Measurements from ENCODE around the gene BCAR3. TPM values are rescaled to one million over a fixed set of nuclear protein-coding genes. Genes with fewer than 3 reads are reported as not detected.

The BCAR3 gene
- total RNA-seq, 3 donors from 2014 or later (not counting 1 experiment from before 2014, with no cell fraction given): 0.52 to 6.5 (median 2.4) TPM

DNA sequence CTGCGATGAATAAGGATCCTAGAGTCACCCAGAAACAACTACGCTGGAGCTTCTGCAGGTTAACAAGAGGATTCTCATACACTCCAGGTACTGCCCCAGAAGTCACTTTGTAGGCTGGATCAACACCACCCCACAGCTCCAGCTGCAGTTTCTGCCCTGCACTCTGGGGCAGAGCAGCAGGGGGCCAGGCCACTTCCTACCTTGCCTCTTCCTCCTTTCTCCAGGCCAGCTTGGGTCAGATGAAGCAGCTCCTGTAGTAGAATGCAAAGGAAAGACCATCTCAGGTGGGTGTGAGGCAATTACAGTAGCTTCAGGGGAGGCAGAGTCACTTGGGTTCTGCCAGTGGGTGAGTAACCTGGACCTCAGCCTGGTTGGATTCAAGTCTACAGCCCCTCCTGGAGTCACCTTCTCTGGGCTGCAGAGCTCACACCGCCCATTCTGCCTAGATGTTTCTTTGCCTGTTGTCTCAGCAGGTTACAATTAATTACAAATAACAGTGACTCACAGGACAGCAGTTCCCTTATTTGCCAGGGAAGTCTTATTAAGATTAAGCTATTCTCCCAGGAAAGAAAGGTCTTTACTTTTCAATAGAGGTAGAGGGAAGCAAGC lies 24.4 kb upstream of the BCAR3 start:
- Histone ChIP-seq H3K27me3 (ENCODE audit: control insufficient read depth, insufficient read depth, low read length) (no peaks in the 10 kb centered on the region), H3K36me3 (ENCODE audit: control insufficient read depth, insufficient read depth, low read length) (no peaks in the 10 kb centered on the region), H3K27ac (ENCODE audit: low read length) (no peak overlapping the region), H3K4me1 (ENCODE audit: control insufficient read depth, insufficient read depth, low read length) (peaks cover 29% of the 10 kb centered on the region), H3K4me3 (ENCODE audit: low read length) (no peak overlapping the region), H3K9me3 (ENCODE audit: control insufficient read depth, insufficient read depth, low read length) (no peaks in the 10 kb centered on the region)
- Mint-ChIP-seq H3K27me3 (ENCODE audit: low read depth in 2 of 2) (peaks cover 0 to 5% of the 10 kb centered on the region in 2 donors), H3K4me3 (no peak overlapping the region), H3K27ac (no peak overlapping the region), H3K36me3 (no peaks in the 10 kb centered on the region), H3K9me3 (no peaks in the 10 kb centered on the region), H3K4me1 (peaks cover 20 to 24% of the 10 kb centered on the region in 2 donors)
- no peak for ATAC-seq
- no peak for DNase-seq
- TF ChIP-seq, protein P1, sequence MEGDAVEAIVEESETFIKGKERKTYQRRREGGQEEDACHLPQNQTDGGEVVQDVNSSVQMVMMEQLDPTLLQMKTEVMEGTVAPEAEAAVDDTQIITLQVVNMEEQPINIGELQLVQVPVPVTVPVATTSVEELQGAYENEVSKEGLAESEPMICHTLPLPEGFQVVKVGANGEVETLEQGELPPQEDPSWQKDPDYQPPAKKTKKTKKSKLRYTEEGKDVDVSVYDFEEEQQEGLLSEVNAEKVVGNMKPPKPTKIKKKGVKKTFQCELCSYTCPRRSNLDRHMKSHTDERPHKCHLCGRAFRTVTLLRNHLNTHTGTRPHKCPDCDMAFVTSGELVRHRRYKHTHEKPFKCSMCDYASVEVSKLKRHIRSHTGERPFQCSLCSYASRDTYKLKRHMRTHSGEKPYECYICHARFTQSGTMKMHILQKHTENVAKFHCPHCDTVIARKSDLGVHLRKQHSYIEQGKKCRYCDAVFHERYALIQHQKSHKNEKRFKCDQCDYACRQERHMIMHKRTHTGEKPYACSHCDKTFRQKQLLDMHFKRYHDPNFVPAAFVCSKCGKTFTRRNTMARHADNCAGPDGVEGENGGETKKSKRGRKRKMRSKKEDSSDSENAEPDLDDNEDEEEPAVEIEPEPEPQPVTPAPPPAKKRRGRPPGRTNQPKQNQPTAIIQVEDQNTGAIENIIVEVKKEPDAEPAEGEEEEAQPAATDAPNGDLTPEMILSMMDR (IDR thresholded peaks at IDR 0.05): no peak
- 95% methylated on average over 3 of the region's 3 CpGs for WGBS (ENCODE audit: insufficient coverage)
- intact Hi-C loops (cut with micrococcal nuclease): no loop called here

DNA sequence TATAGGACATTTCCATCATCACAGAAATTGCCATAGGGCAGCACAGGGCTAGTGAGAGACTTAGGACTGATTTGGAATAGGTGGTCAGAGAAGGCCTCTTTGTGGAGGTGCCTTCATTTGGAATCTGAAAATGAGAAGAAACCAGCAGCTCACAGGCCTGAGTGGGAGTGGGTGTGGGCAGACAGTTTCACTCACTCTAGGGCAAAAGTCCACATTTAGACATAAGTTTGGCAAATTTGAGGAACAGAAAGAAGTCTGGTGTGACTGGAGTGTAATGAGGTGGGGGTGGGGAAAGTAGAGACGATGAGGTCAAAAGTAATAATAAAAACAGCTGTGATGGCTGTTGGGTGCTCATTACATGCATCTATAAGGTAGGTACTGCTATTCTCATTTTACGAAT lies 22.4 kb upstream of the BCAR3 start:
- TF ChIP-seq, protein P1 (IDR thresholded peaks at IDR 0.05): no peak
- no peaks in the 10 kb centered on the region for H3K27me3 ChIP-seq (ENCODE audit: control insufficient read depth, insufficient read depth, low read length)
- H3K36me3 ChIP-seq (ENCODE audit: control insufficient read depth, insufficient read depth, low read length): no peaks in the 10 kb centered on the region
- no peak overlapping the region for H3K27ac Mint-ChIP-seq
- no peaks in the 10 kb centered on the region for H3K9me3 Mint-ChIP-seq
- H3K4me3 Mint-ChIP-seq: no peak overlapping the region
- ATAC-seq: no peak
- peaks cover 25% of the 10 kb centered on the region for H3K4me1 ChIP-seq (ENCODE audit: control insufficient read depth, insufficient read depth, low read length)
- 62% methylated on average over 2 of the region's 2 CpGs for WGBS (ENCODE audit: insufficient coverage)
- H3K36me3 Mint-ChIP-seq: no peaks in the 10 kb centered on the region
- H3K4me3 ChIP-seq (ENCODE audit: low read length): no peak overlapping the region
- H3K27ac ChIP-seq (ENCODE audit: low read length): peak overlapping the region; percentile 2
- DNase-seq: no peak
- H3K4me1 Mint-ChIP-seq: peaks cover 15% of the 10 kb centered on the region in 2 donors
- no peaks in the 10 kb centered on the region for H3K27me3 Mint-ChIP-seq (ENCODE audit: low read depth in 2 of 2)
- intact Hi-C loops (cut with micrococcal nuclease): no loop called here
- H3K9me3 ChIP-seq (ENCODE audit: control insufficient read depth, insufficient read depth, low read length): no peaks in the 10 kb centered on the region

DNA sequence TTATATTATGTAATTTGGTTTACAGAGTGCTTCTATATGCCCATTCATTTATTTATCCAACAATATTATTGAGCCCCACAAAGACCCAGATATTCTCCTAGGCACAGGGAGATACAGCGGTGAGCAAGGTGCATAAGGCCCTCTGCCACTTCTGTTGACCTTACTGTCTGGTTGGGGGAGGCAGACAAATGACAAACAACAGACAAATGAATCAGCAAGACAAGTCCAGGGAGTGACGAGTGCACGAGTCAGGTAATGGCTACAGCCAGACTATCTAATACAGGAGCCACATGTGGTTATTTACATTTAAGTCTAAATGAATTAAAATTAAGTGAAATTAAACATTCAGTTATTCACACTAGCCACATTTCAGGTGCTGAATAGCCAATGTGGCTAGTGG lies 22.0 kb upstream of the BCAR3 start:
- no peak overlapping the region for H3K4me3 ChIP-seq (ENCODE audit: low read length)
- intact Hi-C loops (cut with micrococcal nuclease): no loop called here
- H3K36me3 ChIP-seq (ENCODE audit: control insufficient read depth, insufficient read depth, low read length): no peaks in the 10 kb centered on the region
- Mint-ChIP-seq H3K27ac (no peak overlapping the region), H3K27me3 (ENCODE audit: low read depth in 2 of 2) (no peaks in the 10 kb centered on the region), H3K36me3 (no peaks in the 10 kb centered on the region), H3K4me1 (peaks cover 11% of the 10 kb centered on the region in 2 donors), H3K9me3 (no peaks in the 10 kb centered on the region), H3K4me3 (no peak overlapping the region)
- H3K9me3 ChIP-seq (ENCODE audit: control insufficient read depth, insufficient read depth, low read length): no peaks in the 10 kb centered on the region
- TF ChIP-seq, protein P1 (IDR thresholded peaks at IDR 0.05): no peak
- no peaks in the 10 kb centered on the region for H3K27me3 ChIP-seq (ENCODE audit: control insufficient read depth, insufficient read depth, low read length)
- peak overlapping the region; percentile 2 for H3K27ac ChIP-seq (ENCODE audit: low read length)
- ATAC-seq (no peak), DNase-seq (no peak)
- WGBS (ENCODE audit: insufficient coverage): 100% methylated on average over 1 of the region's 3 CpGs
- peaks cover 21% of the 10 kb centered on the region for H3K4me1 ChIP-seq (ENCODE audit: control insufficient read depth, insufficient read depth, low read length)

DNA sequence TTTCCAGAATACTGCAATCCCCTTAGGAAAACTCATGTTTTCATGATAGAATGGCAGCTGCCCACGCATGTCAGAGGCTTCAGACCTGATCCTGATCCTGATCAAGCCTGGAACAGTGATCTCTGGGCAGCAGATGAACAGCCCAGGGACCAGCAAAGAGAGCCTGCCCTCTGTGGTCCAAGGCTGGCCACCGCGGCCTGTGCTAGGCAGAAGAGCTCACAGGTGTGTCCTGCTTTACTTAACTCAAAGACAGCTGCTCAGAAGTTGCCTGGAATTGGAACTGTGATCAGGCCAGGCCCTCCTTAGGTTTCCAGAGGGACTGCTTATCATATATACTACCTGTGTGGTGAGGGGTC lies 21.2 kb upstream of the BCAR3 start:
- Mint-ChIP-seq H3K27ac (no peak overlapping the region), H3K4me3 (no peak overlapping the region), H3K36me3 (no peaks in the 10 kb centered on the region), H3K27me3 (ENCODE audit: low read depth in 2 of 2) (no peaks in the 10 kb centered on the region), H3K4me1 (peaks cover 2 to 3% of the 10 kb centered on the region in 2 donors), H3K9me3 (no peaks in the 10 kb centered on the region)
- TF ChIP-seq, protein P1 (IDR thresholded peaks at IDR 0.05): no peak
- 54% methylated on average over 3 of the region's 3 CpGs for WGBS (ENCODE audit: insufficient coverage)
- ATAC-seq: no peak
- peak overlapping the region; percentile 5 for H3K27ac ChIP-seq (ENCODE audit: low read length)
- H3K9me3 ChIP-seq (ENCODE audit: control insufficient read depth, insufficient read depth, low read length): no peaks in the 10 kb centered on the region
- intact Hi-C loops (cut with micrococcal nuclease): no loop called here
- H3K36me3 ChIP-seq (ENCODE audit: control insufficient read depth, insufficient read depth, low read length): no peaks in the 10 kb centered on the region
- DNase-seq: no peak
- peaks cover 19% of the 10 kb centered on the region for H3K4me1 ChIP-seq (ENCODE audit: control insufficient read depth, insufficient read depth, low read length)
- H3K27me3 ChIP-seq (ENCODE audit: control insufficient read depth, insufficient read depth, low read length): no peaks in the 10 kb centered on the region
- no peak overlapping the region for H3K4me3 ChIP-seq (ENCODE audit: low read length)

Measured in natural killer cell (primary cell).